IMR-90 (cell line): ENCODE measurements around the gene DHRS13. TPM values are rescaled to one million over a fixed set of nuclear protein-coding genes. Genes with fewer than 3 reads are reported as not detected.

ENCODE experiments used
- ATAC-seq: fragments of 200-7000 bp; cut with Tn5 transposase; 2 replicates; pipeline ENCODE4 v1.9.1; 2020; ENCODE audit warnings: low read depth, mild to moderate bottlenecking, moderate library complexity
- BruUV-seq: library from RNA; stranded (reverse); fragments of 400-500 nt; replicated peaks from 2 replicates; lab custom pipeline; 2021; lab: Mats Ljungman, UMichigan
- CTCF ChIA-PET: fragments of 300-600 bp; formaldehyde crosslinking; extraction: SDS; loops from one replicate; lab custom pipeline; 2021; ENCODE audit warnings: antibody characterized with exemption; lab: Yijun Ruan, JAX
- POLR2A ChIA-PET: fragments of 300-600 bp; sonication (Branson Sonifier 250); formaldehyde crosslinking; loops from one replicate; lab custom pipeline; 2022; ENCODE audit warnings: antibody characterized with exemption; ENCODE audit not compliant: unreplicated experiment; lab: Charles Lee
- DNase-seq: peaks from one replicate; pipeline ENCODE4 v3.0.0; 2013
- H2AFZ ChIP-seq: replicated peaks from 2 replicates; pipeline ENCODE3; 2013; ENCODE audit warnings: low read length, mild to moderate bottlenecking; ENCODE audit not compliant: poor library complexity
- H2AK5ac ChIP-seq: 2 replicates; pipeline ENCODE4 v1.6.1; 2013; ENCODE audit warnings: low read depth, low read length, inconsistent platforms
- H2AK9ac ChIP-seq: replicated peaks from 2 replicates; pipeline ENCODE3; 2013; ENCODE audit warnings: mild to moderate bottlenecking, low read depth, low read length, moderate library complexity; ENCODE audit not compliant: poor library complexity
- H2BK120ac ChIP-seq: 2 replicates; pipeline ENCODE4 v1.6.1; 2013; ENCODE audit warnings: low read depth, low read length, inconsistent platforms
- H2BK15ac ChIP-seq: 3 replicates; pipeline ENCODE4 v1.6.1; 2013; ENCODE audit warnings: low read depth, low read length, inconsistent platforms
- H2BK20ac ChIP-seq: 2 replicates; pipeline ENCODE4 v1.6.1; 2013; ENCODE audit warnings: low read depth, mild to moderate bottlenecking, inconsistent platforms, low read length, moderate library complexity
- H2BK5ac ChIP-seq: 2 replicates; pipeline ENCODE4 v1.6.1; 2013; ENCODE audit warnings: mild to moderate bottlenecking, low read depth, low read length, inconsistent platforms; ENCODE audit not compliant: poor library complexity, severe bottlenecking
- H3K14ac ChIP-seq: replicated peaks from 2 replicates; pipeline ENCODE4 v1.6.1; 2013; ENCODE audit warnings: low read depth, low read length, inconsistent platforms
- H3K18ac ChIP-seq: 2 replicates; pipeline ENCODE4 v1.6.1; 2013; ENCODE audit warnings: low read depth, low read length, control low read depth
- H3K23ac ChIP-seq: 2 replicates; pipeline ENCODE4 v1.6.1; 2013; ENCODE audit warnings: low read depth, low read length, inconsistent platforms
- H3K27ac ChIP-seq: 2 replicates; pipeline ENCODE4 v1.5.1; 2013; ENCODE audit warnings: mild to moderate bottlenecking, control low read depth, low read length; ENCODE audit not compliant: insufficient read depth
- H3K27me3 ChIP-seq: 2 replicates; pipeline ENCODE4 v1.6.1; 2013; ENCODE audit warnings: low read length; ENCODE audit not compliant: control insufficient read depth, insufficient read depth
- H3K36me3 ChIP-seq: 2 replicates; pipeline ENCODE4 v1.6.1; 2013; ENCODE audit warnings: low read length, mixed read lengths; ENCODE audit not compliant: control insufficient read depth, insufficient read depth
- H3K4ac ChIP-seq: 2 replicates; pipeline ENCODE4 v1.6.1; 2013; ENCODE audit warnings: low read depth, low read length, inconsistent platforms
- H3K4me1 ChIP-seq: 2 replicates; pipeline ENCODE4 v1.6.1; 2013; ENCODE audit warnings: low read length, mixed read lengths; ENCODE audit not compliant: control insufficient read depth, insufficient read depth
- H3K4me2 ChIP-seq: 2 replicates; pipeline ENCODE4 v1.6.1; 2013; ENCODE audit warnings: low read depth, mild to moderate bottlenecking, control low read depth, low read length, moderate library complexity
- H3K4me3 ChIP-seq: 2 replicates; pipeline ENCODE4 v1.5.1; 2013; ENCODE audit warnings: low read depth, mild to moderate bottlenecking, control low read depth, low read length, moderate library complexity; ENCODE audit not compliant: insufficient read depth
- H3K56ac ChIP-seq: 2 replicates; pipeline ENCODE4 v1.6.1; 2013; ENCODE audit warnings: low read length, inconsistent platforms; ENCODE audit not compliant: insufficient read depth; ENCODE audit errors: extremely low read depth
- H3K79me1 ChIP-seq, 2 experiments: 2 replicates each; pipeline ENCODE4 v1.6.1; 2013; ENCODE audit warnings: low read length in 2 of 2, inconsistent platforms in 1 of 2, low read depth in 1 of 2
- H3K9ac ChIP-seq: 2 replicates; pipeline ENCODE4 v1.6.1; 2013; ENCODE audit warnings: low read depth, low read length, control low read depth
- H3K9me1 ChIP-seq: 2 replicates; pipeline ENCODE4 v1.6.1; 2013; ENCODE audit warnings: low read length, inconsistent platforms; ENCODE audit not compliant: insufficient read depth
- H3K9me3 ChIP-seq: 2 replicates; pipeline ENCODE4 v1.6.1; 2013; ENCODE audit warnings: low read length; ENCODE audit not compliant: control insufficient read depth, insufficient read depth
- H4K20me1 ChIP-seq: 2 replicates; pipeline ENCODE4 v1.6.1; 2013; ENCODE audit warnings: low read length, inconsistent platforms; ENCODE audit not compliant: insufficient read depth
- H4K5ac ChIP-seq: 2 replicates; pipeline ENCODE4 v1.6.1; 2013; ENCODE audit warnings: mild to moderate bottlenecking, low read depth, low read length, control low read depth
- H4K8ac ChIP-seq, 2 experiments: 2 replicates each; pipeline ENCODE4 v1.6.1; 2013; ENCODE audit warnings: low read depth in 2 of 2, low read length in 2 of 2, control low read depth in 1 of 2, inconsistent platforms in 1 of 2
- H4K91ac ChIP-seq: 2 replicates; pipeline ENCODE4 v1.6.1; 2013; ENCODE audit warnings: low read depth, low read length, inconsistent platforms; ENCODE audit not compliant: insufficient read depth
- CEBPB ChIP-seq: IDR thresholded peaks from 2 replicates; pipeline ENCODE4 v1.6.1; 2012; ENCODE audit warnings: low read depth, low read length, improper control_type of control experiment
- FOS ChIP-seq: fragments of 150-350 bp; IDR thresholded peaks from 2 replicates; pipeline ENCODE4 v1.6.1; 2016; ENCODE audit warnings: low read depth, low read length
- MAZ ChIP-seq: IDR thresholded peaks from 2 replicates; pipeline ENCODE4 v1.6.1; 2012; ENCODE audit warnings: low read depth, mild to moderate bottlenecking, low read length, improper control_type of control experiment, moderate library complexity, borderline replicate concordance
- MXI1 ChIP-seq: IDR thresholded peaks from 2 replicates; pipeline ENCODE4 v1.6.1; 2012; ENCODE audit warnings: low read depth, mild to moderate bottlenecking, low read length, moderate library complexity, borderline replicate concordance
- POLR2A ChIP-seq: IDR thresholded peaks from 2 replicates; pipeline ENCODE4 v1.6.1; 2012; ENCODE audit warnings: mild to moderate bottlenecking, low read depth, low read length
- RAD21 ChIP-seq: IDR thresholded peaks from 2 replicates; pipeline ENCODE4 v1.6.1; 2012; ENCODE audit warnings: low read length, improper control_type of control experiment
- RCOR1 ChIP-seq: IDR thresholded peaks from 2 replicates; pipeline ENCODE4 v1.6.1; 2012; ENCODE audit warnings: mild to moderate bottlenecking, low read length, improper control_type of control experiment; ENCODE audit not compliant: insufficient replicate concordance
- whole genome bisulfite sequencing, 2 experiments: methylation state at CpG; one replicate each; pipeline versions ENCODE4 v1.1.5 to v1.1.7; 2013; ENCODE audit warnings: missing lambda C conversion rate in 2 of 2; ENCODE audit not compliant: insufficient read length in 1 of 2; ENCODE audit errors: extremely low coverage in 2 of 2; 5-methylcytosine and 5-hydroxymethylcytosine counted together
- dilution Hi-C: fragments of 300-500 bp; cut with HindIII; formaldehyde crosslinking; loops from one replicate; pipeline ENCODE4 v1.14.3; 2018; ENCODE audit warnings: low sequenced_read_pairs; ENCODE audit not compliant: unreplicated experiment
- in situ Hi-C: fragments of 300-500 bp; cut with MboI; formaldehyde crosslinking; loops from 3 replicates; pipeline ENCODE4 v1.14.3; 2019; ENCODE audit warnings: low sequenced_read_pairs, inconsistent platforms, mixed read lengths
- intact Hi-C: fragments of 100-400 bp; cut with micrococcal nuclease; formaldehyde crosslinking; loops from 2 replicates; pipeline ENCODE4 v1.10.0; 2022
- polyA plus RNA-seq, 3 experiments: library from polyadenylated mRNA; depleted of rRNA; stranded (reverse); fragments of >200 nt; gene quantifications; 2 replicates each; pipeline ENCODE4 v1.2.3, GENCODE V29; 2012; ENCODE audit warnings: low replicate concordance in 1 of 3
- total RNA-seq: library from RNA; depleted of rRNA; stranded (reverse); fragments of >200 nt; gene quantifications from 2 replicates; pipeline ENCODE4 v1.2.3, GENCODE V29; 2012
- TF ChIP-seq, protein P1 (sequence below): fragments of 150-350 bp; IDR thresholded peaks from 2 replicates; pipeline ENCODE4 v1.6.1; 2017; ENCODE audit warnings: mild to moderate bottlenecking, antibody characterized with exemption, low read length, low read depth
- TF ChIP-seq, protein P2 (sequence below): fragments of 150-350 bp; IDR thresholded peaks from 2 replicates; pipeline ENCODE4 v1.6.1; 2016; ENCODE audit warnings: low read depth, mild to moderate bottlenecking, low read length, moderate library complexity, borderline replicate concordance

Gene DHRS13
- total and polyA plus RNA-seq, 2 of the 4 experiments (the other 2 are of a cell fraction), result 2.7 to 3.9 TPM

DNA sequence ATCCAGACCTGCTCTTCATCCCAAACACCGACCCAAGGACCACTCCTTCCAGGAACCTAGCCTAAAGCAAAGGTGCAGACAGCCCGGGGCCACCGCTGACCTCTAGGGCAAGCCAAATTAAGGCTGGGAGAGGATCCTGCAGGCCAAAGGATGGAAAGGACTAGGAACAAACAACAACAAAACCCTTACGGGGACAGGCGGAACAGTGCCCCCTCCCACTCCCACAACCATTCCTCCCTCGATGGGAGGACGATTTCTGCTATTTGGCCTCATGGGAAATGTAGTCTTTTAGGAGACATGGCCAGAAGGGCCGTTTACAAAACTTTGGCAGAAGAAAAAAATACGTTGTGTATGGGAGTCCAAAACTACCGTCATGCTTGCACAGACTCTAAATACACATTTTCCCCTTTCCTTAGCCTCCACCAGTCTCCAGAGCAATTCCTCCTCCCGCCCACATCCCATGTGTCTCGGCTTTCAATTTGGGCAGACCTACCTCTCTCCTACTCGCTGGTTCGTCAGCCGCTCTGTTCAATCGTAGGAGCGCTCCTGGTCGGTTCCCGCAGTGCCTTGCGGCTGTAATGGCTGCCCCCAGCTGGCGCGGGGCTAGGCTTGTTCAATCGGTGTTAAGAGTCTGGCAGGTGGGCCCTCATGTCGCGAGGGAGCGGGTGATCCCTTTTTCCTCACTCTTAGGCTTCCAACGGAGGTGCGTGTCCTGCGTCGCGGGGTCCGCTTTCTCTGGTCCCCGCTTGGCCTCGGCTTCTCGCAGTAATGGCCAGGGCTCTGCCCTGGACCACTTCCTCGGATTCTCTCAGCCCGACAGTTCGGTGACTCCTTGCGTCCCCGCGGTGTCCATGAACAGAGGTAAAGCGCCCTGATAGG lies 48.2 kb downstream of the DHRS13 start, which contains the start of gene ERAL1:
ERAL1 (plus strand) TSS at position 560 of the 879 bp plus-strand sequence; CDS start at position 579, 19 bp downstream.
- DNase-seq, result peak; percentile 86
- in situ Hi-C loops (no loop called here), intact Hi-C loops (loop anchor here (5.0 kb wide), 1 partner anchor 92 kb away; no protein-coding TSS in a partner anchor), dilution Hi-C loops (no loop called here)
- peak within 1 kb of the TSS; percentile 84 for H3K27ac ChIP-seq
- no peaks in the 10 kb centered on the region for H3K9me3 ChIP-seq
- peak within 1 kb of the TSS; percentile 59 for H2AK5ac ChIP-seq
- H3K9me1 ChIP-seq, result peaks cover 4% of the 10 kb centered on the region; the same call in 1 of the 2 replicates
- H4K5ac ChIP-seq, result peak within 1 kb of the TSS; percentile 96
- peak within 1 kb of the TSS; percentile 93 for H3K23ac ChIP-seq
- peak within 1 kb of the TSS; percentile 90 for H2AFZ ChIP-seq
- H3K18ac ChIP-seq, result peak within 1 kb of the TSS; percentile 49
- peak within 1 kb of the TSS; percentile 98 for H3K4me2 ChIP-seq
- H2BK120ac ChIP-seq, result peak within 1 kb of the TSS; percentile 85
- H3K36me3 ChIP-seq, result peaks cover 18% of the 10 kb centered on the region
- no peaks in the 10 kb centered on the region for H3K27me3 ChIP-seq
- no peaks in the 10 kb centered on the region for H4K20me1 ChIP-seq
- H4K8ac ChIP-seq, result peak within 1 kb of the TSS; percentile 92 to 99
- no TSS peak for BruUV-seq
- ChIA-PET CTCF (no interaction called here), POLR2A (no interaction called here)
- TF ChIP-seq RCOR1 (no peak), POLR2A (peak; percentile 86), CEBPB (no peak), FOS (no peak), RAD21 (peak; percentile 23), MAZ (peak; percentile 53; the same call in 1 of the 2 replicates), MXI1 (peak; percentile 93)
- TF ChIP-seq, protein P1, sequence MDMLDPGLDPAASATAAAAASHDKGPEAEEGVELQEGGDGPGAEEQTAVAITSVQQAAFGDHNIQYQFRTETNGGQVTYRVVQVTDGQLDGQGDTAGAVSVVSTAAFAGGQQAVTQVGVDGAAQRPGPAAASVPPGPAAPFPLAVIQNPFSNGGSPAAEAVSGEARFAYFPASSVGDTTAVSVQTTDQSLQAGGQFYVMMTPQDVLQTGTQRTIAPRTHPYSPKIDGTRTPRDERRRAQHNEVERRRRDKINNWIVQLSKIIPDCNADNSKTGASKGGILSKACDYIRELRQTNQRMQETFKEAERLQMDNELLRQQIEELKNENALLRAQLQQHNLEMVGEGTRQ, result 0 out of 2 replicates have a peak, but pooled peaks have one; percentile 15
- TF ChIP-seq, protein P2, sequence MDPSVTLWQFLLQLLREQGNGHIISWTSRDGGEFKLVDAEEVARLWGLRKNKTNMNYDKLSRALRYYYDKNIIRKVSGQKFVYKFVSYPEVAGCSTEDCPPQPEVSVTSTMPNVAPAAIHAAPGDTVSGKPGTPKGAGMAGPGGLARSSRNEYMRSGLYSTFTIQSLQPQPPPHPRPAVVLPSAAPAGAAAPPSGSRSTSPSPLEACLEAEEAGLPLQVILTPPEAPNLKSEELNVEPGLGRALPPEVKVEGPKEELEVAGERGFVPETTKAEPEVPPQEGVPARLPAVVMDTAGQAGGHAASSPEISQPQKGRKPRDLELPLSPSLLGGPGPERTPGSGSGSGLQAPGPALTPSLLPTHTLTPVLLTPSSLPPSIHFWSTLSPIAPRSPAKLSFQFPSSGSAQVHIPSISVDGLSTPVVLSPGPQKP, result no peak
- peak within 1 kb of the TSS; percentile 64; the same call in 2 of the 3 replicates for H2BK15ac ChIP-seq
- H2BK20ac ChIP-seq, result peak within 1 kb of the TSS; percentile 63; the same call in 1 of the 2 replicates
- peak within 1 kb of the TSS; percentile 84 for H3K4me3 ChIP-seq
- peak within 1 kb of the TSS; percentile 95 for H3K4ac ChIP-seq
- WGBS, 2 experiments, result 2% methylated on average over 14 of the region's 42 CpGs; no CpG with 5 or more reads in 1 of the 2 experiments
- H3K4me1 ChIP-seq, result no peaks in the 10 kb centered on the region
- H3K14ac ChIP-seq, result peak within 1 kb of the TSS; percentile 86
- H3K9ac ChIP-seq, result peak within 1 kb of the TSS; percentile 91
- ATAC-seq, result peak; percentile 100
- peak within 1 kb of the TSS; percentile 53; the same call in 1 of the 2 replicates for H3K56ac ChIP-seq
- H3K79me1 ChIP-seq, result peaks cover 15 to 16% of the 10 kb centered on the region in 2 experiments
- H4K91ac ChIP-seq, result peak within 1 kb of the TSS; percentile 92
- H2BK5ac ChIP-seq, result peak within 1 kb of the TSS; percentile 59
- H2AK9ac ChIP-seq, result peak within 1 kb of the TSS; percentile 89
